Rectal smooth muscle tissue (tissue), 1 donor: ENCODE measurements around the gene SLC35A5.
"Not testable (repeated sequence)": the region's sequence is repeated elsewhere in the genome, so short reads cannot be mapped to it uniquely, and the experiment has no call there.

Source experiments
- H3K27ac ChIP-seq: one replicate; pipeline ENCODE4 v1.7.0; 2013; ENCODE audit warnings: low read depth, low read length, inconsistent platforms
- H3K27me3 ChIP-seq: one replicate; pipeline ENCODE4 v1.7.0; 2013; ENCODE audit warnings: low read length; ENCODE audit not compliant: control insufficient read depth, insufficient read depth
- H3K36me3 ChIP-seq: one replicate; pipeline ENCODE4 v1.7.0; 2013; ENCODE audit warnings: low read length; ENCODE audit not compliant: control insufficient read depth, insufficient read depth
- H3K4me1 ChIP-seq: one replicate; pipeline ENCODE4 v1.7.0; 2013; ENCODE audit warnings: low read length; ENCODE audit not compliant: control insufficient read depth, insufficient read depth
- H3K4me3 ChIP-seq: one replicate; pipeline ENCODE4 v1.7.0; 2013; ENCODE audit warnings: low read length
- H3K9ac ChIP-seq: one replicate; pipeline ENCODE4 v1.7.0; 2013; ENCODE audit warnings: low read length

The SLC35A5 gene

GRCh38 chr3:112555535-112556170, 6.2 kb upstream of the SLC35A5 start:
- Histone ChIP-seq H3K4me3 (no peak overlapping the region), H3K27me3 (no peaks in the 10 kb centered on the region), H3K9ac (no peak overlapping the region), H3K36me3 (no peaks in the 10 kb centered on the region), H3K27ac (no peak overlapping the region), H3K4me1 (no peaks in the 10 kb centered on the region)

GRCh38 chr3:112557976-112558375, 3.9 kb upstream of the SLC35A5 start:
- no peaks in the 10 kb centered on the region for H3K27me3 ChIP-seq
- no peak overlapping the region for H3K9ac ChIP-seq
- H3K27ac ChIP-seq, result no peak overlapping the region
- H3K4me3 ChIP-seq, result no peak overlapping the region
- H3K4me1 ChIP-seq, result no peaks in the 10 kb centered on the region
- no peaks in the 10 kb centered on the region for H3K36me3 ChIP-seq

GRCh38 chr3:112560307-112560706, 1.5 kb upstream of the SLC35A5 start:
- Histone ChIP-seq H3K9ac (no peak overlapping the region), H3K36me3 (no peaks in the 10 kb centered on the region), H3K27me3 (no peaks in the 10 kb centered on the region), H3K27ac (no peak overlapping the region), H3K4me1 (no peaks in the 10 kb centered on the region), H3K4me3 (no peak overlapping the region)

GRCh38 chr3:112560721-112561483, 943 bp upstream of the SLC35A5 start:
- H3K4me1 ChIP-seq, result no peaks in the 10 kb centered on the region
- peak overlapping the region; percentile 94 for H3K4me3 ChIP-seq
- H3K36me3 ChIP-seq, result no peaks in the 10 kb centered on the region
- peak overlapping the region; percentile 95 for H3K9ac ChIP-seq
- H3K27ac ChIP-seq, result peak overlapping the region; percentile 91
- no peaks in the 10 kb centered on the region for H3K27me3 ChIP-seq

GRCh38 chr3:112561484-112561733, 436 bp upstream of the SLC35A5 start:
- Histone ChIP-seq H3K9ac (peak overlapping the region; percentile 95), H3K36me3 (no peaks in the 10 kb centered on the region), H3K4me3 (peak overlapping the region; percentile 94), H3K4me1 (no peaks in the 10 kb centered on the region), H3K27ac (peak overlapping the region; percentile 91), H3K27me3 (no peaks in the 10 kb centered on the region)

GRCh38 chr3:112564247-112564939, 2.5 kb downstream of the SLC35A5 start:
- H3K36me3 ChIP-seq, H3K27ac ChIP-seq, H3K27me3 ChIP-seq, H3K9ac ChIP-seq, H3K4me1 ChIP-seq, H3K4me3 ChIP-seq: not testable (repeated sequence)

- no peak overlapping the region for H3K9ac ChIP-seq
- no peak overlapping the region for H3K27ac ChIP-seq
- peaks cover 2% of the 10 kb centered on the region for H3K36me3 ChIP-seq
- no peaks in the 10 kb centered on the region for H3K4me1 ChIP-seq
- no peaks in the 10 kb centered on the region for H3K27me3 ChIP-seq
- no peak overlapping the region for H3K4me3 ChIP-seq
Measured at GRCh38 chr3:112564940-112565305, 3.1 kb downstream of the SLC35A5 start.

- Histone ChIP-seq H3K27ac (no peak overlapping the region), H3K4me3 (no peak overlapping the region), H3K4me1 (no peaks in the 10 kb centered on the region), H3K27me3 (no peaks in the 10 kb centered on the region), H3K36me3 (peaks cover 6% of the 10 kb centered on the region), H3K9ac (no peak overlapping the region)
Measured at GRCh38 chr3:112568642-112569041, 6.8 kb downstream of the SLC35A5 start.

- Histone ChIP-seq H3K27me3 (no peaks in the 10 kb centered on the region), H3K4me3 (no peak overlapping the region), H3K4me1 (no peaks in the 10 kb centered on the region), H3K9ac (no peak overlapping the region), H3K27ac (no peak overlapping the region), H3K36me3 (peaks cover 6% of the 10 kb centered on the region)
Measured at GRCh38 chr3:112569265-112569664, 7.4 kb downstream of the SLC35A5 start.

GRCh38 chr3:112572701-112573100, 10.9 kb downstream of the SLC35A5 start:
- H3K4me3 ChIP-seq, result no peak overlapping the region
- no peaks in the 10 kb centered on the region for H3K27me3 ChIP-seq
- H3K36me3 ChIP-seq, result peaks cover 6% of the 10 kb centered on the region
- no peaks in the 10 kb centered on the region for H3K4me1 ChIP-seq
- no peak overlapping the region for H3K9ac ChIP-seq
- no peak overlapping the region for H3K27ac ChIP-seq

- no peaks in the 10 kb centered on the region for H3K27me3 ChIP-seq
- H3K9ac ChIP-seq, result no peak overlapping the region
- H3K4me3 ChIP-seq, result no peak overlapping the region
- no peak overlapping the region for H3K27ac ChIP-seq
- no peaks in the 10 kb centered on the region for H3K4me1 ChIP-seq
- no peaks in the 10 kb centered on the region for H3K36me3 ChIP-seq
Measured at GRCh38 chr3:112579232-112579631, 17.4 kb downstream of the SLC35A5 start.

- peaks cover 2% of the 10 kb centered on the region for H3K36me3 ChIP-seq
- no peak overlapping the region for H3K4me3 ChIP-seq
- H3K4me1 ChIP-seq, result no peaks in the 10 kb centered on the region
- no peak overlapping the region for H3K27ac ChIP-seq
- H3K27me3 ChIP-seq, result no peaks in the 10 kb centered on the region
- no peak overlapping the region for H3K9ac ChIP-seq
Measured at GRCh38 chr3:112579697-112580096, 17.9 kb downstream of the SLC35A5 start.
